NCI-H2196 (cell line): ENCODE data around the gene TMEM151B.
A peak's percentile ranks its signal among the peaks of the same experiment; 100 is the strongest.

Experiments used
- DNase-seq: peaks from one replicate; lab custom pipeline; 2025; ENCODE audit not compliant: unreplicated experiment; lab: John Stamatoyannopoulos, UW

TMEM151B gene

DNA sequence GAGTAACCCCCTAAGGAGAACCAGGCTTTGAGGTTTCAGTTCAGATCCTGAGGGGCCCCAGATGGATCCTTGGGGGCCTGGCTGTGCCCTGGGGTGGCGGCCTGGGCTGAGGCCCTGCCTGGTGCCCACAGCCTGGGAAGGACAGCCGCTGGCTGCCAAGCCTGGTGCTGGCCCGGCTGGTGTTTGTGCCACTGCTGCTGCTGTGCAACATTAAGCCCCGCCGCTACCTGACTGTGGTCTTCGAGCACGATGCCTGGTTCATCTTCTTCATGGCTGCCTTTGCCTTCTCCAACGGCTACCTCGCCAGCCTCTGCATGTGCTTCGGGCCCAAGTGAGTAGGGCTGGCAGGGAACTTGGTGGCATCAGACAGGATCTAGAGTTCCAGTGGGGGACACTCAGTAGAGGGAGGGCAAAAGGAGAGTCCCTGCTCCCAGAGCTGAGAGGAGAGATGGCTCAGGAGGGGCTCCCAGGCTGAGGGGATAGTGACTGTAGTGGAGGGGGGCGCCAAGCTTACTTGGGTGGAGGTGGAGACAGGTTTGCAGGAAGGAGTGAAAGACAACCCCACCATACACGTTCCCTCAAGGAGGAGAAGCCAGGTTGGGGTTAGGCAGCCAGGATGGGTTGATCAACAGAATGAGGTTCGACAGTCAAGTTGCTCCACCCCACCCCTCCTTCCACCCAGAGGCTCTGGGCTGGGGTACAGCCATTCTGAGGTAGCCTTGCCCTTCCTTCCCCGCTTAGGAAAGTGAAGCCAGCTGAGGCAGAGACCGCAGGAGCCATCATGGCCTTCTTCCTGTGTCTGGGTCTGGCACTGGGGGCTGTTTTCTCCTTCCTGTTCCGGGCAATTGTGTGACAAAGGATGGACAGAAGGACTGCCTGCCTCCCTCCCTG, 37.3 kb upstream of the TMEM151B start:
- DNase-seq: no peak

DNA sequence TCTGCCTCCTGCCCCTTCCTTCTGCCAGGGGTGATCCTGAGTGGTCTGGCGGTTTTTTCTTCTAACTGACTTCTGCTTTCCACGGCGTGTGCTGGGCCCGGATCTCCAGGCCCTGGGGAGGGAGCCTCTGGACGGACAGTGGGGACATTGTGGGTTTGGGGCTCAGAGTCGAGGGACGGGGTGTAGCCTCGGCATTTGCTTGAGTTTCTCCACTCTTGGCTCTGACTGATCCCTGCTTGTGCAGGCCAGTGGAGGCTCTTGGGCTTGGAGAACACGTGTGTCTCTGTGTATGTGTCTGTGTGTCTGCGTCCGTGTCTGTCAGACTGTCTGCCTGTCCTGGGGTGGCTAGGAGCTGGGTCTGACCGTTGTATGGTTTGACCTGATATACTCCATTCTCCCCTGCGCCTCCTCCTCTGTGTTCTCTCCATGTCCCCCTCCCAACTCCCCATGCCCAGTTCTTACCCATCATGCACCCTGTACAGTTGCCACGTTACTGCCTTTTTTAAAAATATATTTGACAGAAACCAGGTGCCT, 36.6 kb upstream of the TMEM151B start:
- no peak for DNase-seq

DNA sequence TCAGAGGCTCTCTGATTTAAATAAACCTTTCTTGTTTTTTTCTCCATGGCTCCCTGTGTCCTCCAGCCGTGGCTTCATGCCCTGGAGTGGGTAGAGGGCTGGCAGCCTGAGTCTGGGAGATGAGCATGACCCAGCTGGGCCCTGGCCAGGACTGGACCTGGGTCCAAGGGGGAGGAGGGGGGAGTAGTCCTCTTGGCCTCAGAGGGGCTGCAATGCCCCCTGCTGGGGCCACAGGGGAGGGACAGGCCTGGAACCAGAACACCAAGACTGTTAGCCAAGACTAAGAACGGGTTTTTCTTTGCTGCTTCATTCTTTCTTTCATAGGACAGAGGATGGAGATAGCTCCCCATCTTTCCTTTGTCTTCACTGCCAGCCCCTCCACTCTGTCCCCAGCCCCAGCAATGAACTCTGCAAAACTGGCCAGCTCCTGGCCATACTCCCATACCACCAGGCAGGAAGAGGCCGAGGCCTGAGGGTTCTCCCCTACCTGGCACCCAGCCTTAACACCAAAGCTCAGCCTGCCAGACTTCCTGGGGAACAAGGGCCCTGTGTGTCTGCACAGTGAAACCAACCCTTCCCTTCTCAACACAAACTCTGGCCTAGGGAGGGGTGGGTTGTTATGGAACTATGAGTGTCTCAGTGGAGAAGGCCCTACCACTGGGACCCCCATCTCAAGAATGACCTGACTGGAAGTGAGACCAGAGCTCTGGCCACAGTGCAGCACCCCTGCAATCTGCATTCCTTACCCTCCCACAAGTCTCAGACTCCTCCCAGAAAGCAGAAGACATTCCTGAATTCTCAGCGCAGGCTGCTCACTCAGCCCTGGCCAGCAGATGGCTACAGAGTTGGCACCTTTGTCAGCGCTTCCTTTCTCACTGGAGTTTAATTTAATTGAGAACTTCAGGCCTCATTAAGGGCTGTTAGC, 35.9 kb upstream of the TMEM151B start:
- DNase-seq: peak; percentile 77

DNA sequence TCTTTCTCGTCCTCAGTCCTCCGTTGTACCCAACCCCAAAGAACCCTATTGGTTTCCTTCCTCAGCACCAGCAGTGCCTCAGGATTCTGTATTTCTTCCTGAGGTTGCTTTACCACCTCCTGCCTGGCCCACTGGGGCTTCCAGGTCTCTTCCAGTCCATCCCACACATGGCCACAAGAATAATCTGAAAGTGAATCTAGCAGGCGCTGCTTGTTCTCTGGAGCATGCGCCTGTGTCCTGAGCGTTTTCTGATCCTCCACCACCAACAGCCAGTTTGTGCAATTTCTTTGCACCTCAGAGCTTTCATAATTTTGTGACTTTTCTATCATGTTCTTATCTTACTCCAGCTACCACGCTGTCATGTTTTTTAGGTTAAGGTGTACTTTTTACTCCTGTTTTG, 35.0 kb upstream of the TMEM151B start:
- no peak for DNase-seq

DNA sequence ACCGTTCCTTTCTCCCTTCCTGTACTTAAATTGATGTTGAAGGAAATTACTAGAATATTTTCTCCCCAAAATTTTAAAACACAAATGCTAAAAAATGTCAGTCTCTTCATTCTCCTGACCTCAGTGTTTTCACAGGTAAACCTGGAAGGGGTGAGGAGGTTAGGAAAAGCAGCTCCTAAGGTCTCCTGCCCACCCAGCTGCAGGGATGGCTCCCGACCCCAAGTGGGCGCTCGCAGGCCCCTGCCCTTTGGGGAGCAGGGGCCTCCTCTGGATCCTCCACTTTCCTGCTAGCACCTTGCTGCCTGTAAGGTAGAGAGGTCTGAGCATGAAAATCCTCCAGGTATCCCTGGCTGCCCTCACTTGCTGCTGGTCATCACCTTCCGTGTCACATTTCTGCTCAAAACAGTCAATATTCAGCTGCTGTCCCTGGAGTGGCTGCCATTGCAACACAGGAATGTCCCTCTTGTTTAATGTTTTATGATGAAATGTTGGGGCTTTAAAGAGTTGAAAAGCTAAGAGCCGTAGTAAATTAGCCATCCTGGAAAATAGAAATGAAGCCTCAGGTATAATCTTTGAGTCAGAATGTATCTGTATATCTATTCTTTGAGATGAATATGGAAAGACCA, 34.2 kb upstream of the TMEM151B start:
- DNase-seq: no peak

DNA sequence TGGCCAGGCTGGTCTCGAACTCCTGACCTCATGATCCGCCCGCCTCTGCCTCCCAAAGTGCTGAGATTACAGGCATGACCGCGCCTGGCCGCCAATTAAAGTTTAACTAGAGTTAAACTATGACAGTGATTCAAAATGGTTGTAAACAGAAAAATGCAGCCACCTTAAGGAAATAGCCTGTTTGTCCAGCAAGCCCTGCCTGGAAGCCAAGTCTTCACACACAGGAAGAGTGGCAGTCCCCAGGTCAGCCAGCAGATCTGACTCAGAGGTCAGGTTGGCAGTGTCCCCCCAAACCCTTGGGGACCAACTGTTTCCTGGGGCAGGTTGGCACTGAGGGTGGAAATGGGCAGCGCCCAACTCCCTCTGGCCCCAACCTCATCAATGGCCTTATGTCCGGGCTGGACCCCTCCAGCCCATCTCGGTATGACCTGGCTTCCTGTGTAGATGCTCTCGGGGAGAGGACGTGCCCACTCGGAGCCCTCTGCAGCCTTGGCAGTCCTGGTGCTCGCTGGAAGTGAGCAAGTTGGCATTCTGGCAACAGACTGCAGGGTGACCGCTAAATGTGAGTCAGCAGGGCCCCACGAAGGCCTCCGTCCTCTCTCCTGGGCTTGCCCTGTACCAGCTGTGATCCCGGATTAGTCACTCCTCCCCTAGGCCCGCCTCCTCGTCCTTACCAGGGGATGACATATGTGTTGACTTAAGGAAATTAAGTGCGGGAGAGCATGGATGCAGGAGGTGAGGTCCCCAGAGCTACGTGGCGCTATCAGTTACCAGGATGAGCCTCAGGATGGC, 33.0 kb upstream of the TMEM151B start:
- DNase-seq: peak; percentile 96

DNA sequence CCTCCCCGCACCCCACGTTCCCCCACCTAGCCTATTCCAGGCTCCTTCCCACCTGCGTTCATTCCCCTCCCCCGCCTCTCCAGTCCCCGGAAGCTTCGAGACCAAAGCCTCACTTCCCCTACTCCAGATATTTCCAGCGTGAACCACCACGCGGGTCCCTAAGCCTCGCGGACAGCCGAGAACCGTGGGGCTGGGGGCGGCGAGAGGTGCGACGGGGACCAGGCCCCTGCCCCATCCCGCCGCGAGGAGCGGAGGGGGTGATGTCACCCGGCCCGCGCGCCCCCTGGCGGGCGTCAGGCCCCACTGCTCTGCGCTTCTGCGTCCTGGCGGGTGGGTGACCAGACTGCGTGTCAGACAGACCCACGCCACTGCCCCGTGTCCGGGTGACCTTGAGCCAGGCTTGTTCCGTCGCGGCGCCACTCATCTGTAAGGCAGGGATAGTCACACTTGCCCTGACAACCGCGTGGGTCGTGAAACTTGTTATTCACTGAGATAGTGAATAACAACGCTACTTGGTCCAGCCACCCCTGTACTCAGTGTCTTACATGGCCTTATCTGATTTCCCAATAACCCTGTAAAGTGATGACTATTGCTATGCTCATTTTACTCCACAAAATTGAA, 32.3 kb upstream of the TMEM151B start:
- DNase-seq: peak; percentile 82

DNA sequence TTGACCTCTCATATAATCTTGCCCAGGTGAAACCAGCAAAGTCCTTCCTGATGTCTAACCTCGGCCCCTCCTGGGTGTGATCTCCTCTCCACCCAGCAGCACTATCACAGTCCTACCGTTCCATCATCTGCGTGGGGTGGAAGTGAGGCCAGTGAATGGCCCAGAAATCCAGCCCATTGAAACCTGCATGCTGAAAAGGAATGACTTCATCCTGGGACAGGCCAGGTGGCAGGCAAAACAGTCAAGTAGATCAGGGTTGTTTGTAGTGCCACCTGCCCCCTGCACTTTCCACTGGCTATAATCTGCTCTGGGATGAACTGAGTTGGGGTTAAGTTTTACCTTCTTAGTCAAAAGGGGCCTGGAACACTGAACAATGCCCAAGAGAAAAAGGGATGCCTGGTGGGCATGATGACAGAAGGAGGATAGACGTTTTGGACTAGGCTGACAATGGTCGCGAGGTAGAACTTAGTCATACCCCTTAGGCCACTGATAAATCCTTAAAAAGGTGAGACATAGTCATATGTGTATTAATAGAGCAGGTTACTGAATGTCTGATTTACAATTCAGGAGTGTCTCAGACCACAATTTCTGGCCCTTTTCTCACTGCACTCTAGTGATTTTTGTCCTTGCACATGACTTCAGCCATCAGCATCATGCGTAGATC, 31.4 kb upstream of the TMEM151B start:
- DNase-seq: no peak

DNA sequence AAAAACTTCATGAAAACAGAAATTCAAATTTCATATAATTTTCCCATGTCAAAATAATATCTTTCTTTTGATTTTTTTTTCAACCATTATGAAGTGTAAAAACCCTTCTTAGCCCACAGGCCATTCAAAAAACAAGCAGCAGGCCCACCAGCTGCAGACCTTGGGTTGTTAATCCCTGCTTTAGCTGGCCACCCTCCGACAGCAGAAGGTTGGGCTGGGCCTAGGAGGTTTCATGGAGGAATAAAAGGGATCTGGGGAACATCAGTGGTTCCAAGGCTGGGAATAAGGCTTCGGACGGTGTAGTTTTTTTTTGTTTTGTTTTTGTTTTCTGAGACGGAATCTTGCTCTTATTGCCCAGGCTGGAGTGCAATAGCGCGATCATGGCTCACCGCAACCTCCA, 26.9 kb upstream of the TMEM151B start:
- no peak for DNase-seq

DNA sequence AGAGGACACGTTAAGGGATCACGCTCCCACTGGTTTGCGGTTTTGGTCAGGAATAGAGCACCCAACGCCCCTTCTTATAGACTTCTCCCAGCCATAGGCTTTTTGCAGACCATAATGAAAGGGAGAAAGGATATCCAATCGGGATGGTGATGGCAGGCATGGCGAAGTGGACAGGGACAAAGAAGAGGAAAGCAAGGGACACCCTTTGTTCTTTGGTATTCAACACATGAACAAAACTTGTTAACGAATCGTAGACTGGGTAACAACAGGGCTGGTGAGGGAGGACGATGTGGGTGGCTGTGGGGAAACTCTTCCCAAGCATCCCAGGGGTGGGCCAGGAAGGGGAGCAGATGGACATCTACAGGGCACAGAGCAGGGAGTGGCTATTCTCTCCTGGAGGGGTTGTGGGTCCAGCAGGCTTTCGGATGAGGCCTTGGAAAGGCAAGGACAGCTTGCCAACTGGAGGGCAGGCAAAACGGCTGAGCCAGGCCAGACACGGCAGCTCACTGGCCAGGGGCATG, 24.8 kb upstream of the TMEM151B start:
- DNase-seq: no peak

DNA sequence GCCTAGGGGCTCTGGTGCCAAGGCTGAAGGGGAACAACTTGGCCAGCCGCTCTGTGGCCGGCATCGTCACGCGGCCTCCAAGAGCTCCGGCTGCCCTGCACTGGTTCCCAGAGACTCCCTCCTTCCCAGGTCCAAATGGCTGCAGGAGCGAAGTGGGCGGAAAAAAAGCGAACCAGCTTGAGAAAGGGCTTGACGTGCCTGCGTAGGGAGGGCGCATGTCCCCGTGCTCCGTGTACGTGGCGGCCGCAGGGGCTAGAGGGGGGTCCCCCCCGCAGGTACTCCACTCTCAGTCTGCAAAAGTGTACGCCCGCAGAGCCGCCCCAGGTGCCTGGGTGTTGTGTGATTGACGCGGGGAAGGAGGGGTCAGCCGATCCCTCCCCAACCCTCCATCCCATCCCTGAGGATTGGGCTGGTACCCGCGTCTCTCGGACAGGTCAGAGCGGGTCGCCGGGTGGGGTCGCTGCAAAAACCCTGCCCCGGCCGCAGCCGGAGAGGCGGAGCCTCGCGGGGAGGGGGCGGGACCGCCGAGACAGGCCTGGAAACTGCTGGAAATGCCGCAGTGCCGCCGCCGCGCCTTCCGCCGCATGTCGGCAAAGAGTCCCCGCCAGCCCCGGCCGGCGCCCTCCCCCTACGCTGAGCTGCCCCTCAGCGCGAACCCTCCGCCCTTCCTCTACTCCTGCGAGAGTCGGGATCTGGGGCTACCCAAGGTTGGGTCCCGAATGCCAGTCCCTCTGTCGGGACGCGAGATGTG, 24.2 kb upstream of the TMEM151B start:
- peak; percentile 86 for DNase-seq

DNA sequence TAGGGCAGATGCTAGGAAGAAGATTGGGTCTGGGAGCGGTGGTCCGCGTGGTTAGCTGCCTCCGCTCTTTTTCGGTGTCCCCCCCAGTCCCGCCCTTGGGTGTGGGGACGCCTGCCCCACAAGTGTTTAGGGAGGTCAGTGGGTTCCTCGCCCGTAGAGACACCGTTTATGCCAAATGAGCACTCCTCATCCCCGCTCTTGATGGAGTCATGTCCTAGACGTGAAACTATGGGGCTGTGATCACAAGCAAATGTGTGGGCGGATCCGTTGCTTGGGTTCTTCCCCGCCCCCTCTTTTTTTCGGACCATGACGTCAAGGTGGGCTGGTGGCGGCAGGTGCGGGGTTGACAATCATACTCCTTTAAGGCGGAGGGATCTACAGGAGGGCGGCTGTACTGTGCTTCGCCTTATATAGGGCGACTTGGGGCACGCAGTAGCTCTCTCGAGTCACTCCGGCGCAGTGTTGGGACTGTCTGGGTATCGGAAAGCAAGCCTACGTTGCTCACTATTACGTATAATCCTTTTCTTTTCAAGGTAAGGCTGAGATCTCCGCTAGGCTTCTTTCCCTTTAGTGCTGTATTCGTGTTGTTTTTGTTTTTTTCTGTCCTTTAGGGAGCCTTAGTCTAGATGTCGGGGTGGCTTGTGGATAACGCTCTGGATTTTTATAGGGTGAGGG, 23.4 kb upstream of the TMEM151B start, which contains the start of gene HSP90AB1:
Gene HSP90AB1, plus strand, starts transcription at position 439 of the 675 bp plus-strand sequence. CDS start 1,529 bp downstream, outside the sequence.
- peak; percentile 97 for DNase-seq

DNA sequence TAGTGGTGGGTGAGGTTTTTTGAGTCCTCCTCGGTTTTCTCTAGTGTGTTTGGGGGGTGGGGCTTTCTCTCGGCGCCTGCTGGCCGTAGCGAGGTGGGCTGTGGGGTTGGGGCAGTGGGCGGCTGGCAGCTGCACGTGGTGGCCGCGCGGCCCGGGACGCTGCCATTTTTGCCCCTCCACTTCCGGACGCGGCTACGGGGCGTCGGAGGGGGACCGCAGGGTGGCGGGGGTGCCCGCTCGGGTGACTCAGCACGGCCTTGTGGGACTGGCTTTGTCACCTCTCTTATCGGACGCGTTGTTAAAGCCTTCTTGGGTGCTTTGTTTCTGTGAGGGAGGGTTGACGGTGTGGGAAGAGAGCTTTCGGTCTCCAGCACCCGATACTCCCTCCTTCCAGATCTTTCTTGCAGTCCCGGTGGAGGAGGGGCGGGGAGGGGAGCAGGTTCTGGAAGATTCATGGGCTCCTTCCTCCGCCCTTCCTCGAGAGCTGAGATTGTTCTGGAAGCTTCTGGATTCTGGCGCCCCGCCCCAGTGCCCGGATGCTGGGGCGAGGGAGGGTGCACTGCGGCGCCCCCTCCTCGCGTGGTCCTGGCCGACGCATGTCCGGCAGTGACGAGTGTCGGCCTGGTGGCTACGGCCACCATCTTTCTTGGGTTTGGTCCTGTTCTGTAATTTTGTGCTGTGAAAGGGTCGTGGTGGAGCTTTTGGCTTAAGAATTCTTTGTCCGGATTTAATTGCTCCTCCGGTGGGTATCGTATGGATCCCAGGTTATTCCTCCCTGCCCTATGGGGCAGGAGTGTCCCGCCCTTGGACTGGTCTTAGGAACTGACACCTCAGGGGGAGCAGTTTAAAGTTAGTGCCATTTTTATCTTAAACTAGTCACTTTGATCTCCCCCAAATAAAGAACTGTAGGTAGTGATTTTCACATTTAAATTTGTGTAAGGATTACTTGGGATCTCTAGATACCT, 22.6 kb upstream of the TMEM151B start:
- peak; percentile 33 for DNase-seq

DNA sequence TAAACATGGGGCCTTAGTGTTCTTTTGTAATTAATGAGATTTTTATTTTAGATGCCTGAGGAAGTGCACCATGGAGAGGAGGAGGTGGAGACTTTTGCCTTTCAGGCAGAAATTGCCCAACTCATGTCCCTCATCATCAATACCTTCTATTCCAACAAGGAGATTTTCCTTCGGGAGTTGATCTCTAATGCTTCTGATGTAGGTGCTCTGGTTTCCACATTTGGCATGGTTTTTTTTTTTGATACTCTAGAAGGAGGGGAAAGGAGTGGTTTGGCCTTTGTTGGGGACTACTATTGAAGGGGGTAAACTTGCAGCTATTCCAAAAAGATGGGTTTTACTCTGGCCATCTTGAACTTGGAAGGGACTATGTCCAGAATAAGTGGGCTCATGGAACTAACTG, 21.7 kb upstream of the TMEM151B start:
- no peak for DNase-seq

DNA sequence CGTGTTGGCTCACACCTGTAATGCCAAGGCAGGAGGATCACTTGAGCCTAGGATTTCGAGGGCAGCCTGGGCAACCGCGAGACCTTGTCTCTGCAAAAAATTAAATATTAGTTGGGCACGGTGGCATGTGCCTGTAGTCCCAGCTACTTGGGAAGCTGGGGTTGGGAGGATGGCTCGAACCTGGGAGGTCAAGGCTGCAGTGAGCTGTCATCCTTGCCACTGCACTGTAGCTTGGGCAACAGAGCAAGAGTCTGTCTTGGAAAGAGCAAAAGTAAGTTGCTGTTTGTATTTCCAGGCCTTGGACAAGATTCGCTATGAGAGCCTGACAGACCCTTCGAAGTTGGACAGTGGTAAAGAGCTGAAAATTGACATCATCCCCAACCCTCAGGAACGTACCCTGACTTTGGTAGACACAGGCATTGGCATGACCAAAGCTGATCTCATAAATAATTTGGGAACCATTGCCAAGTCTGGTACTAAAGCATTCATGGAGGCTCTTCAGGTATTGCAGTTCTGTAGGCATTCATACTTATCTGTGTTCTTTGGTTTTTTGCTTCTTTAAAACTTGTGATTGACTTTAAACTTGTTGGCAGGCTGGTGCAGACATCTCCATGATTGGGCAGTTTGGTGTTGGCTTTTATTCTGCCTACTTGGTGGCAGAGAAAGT, 21.0 kb upstream of the TMEM151B start:
- DNase-seq: no peak

DNA sequence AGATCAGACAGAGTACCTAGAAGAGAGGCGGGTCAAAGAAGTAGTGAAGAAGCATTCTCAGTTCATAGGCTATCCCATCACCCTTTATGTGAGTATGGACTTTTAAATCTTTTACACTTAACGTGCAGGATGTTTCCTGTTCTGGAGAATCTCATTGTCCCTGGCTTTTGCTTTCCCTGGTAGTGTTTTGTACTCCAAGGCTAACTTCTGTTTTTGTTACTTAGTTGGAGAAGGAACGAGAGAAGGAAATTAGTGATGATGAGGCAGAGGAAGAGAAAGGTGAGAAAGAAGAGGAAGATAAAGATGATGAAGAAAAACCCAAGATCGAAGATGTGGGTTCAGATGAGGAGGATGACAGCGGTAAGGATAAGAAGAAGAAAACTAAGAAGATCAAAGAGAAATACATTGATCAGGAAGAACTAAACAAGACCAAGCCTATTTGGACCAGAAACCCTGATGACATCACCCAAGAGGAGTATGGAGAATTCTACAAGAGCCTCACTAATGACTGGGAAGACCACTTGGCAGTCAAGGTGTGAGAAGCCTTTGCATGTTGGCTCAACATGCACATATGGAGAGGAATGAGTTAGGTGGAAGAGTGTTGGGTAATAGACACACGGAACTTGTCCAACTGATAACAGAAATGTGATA, 20.1 kb upstream of the TMEM151B start:
- no peak for DNase-seq
